Common myeloid progenitor, CD34-positive (primary cell): ENCODE data around the gene PRKAR1A.
"Not testable (repeated sequence)": the region's sequence is repeated elsewhere in the genome, so short reads cannot be mapped to it uniquely, and the experiment has no call there.

Source experiments
- CTCF ChIA-PET: fragments of 350-600 bp; sonication (Branson Sonifier 250); formaldehyde crosslinking; loops from one replicate; lab custom pipeline; 2021; ENCODE audit warnings: antibody characterized with exemption; lab: Charles Lee
- POLR2A ChIA-PET: fragments of 350-600 bp; sonication (Branson Sonifier 250); formaldehyde crosslinking; loops from one replicate; lab custom pipeline; 2021; ENCODE audit warnings: antibody characterized with exemption; lab: Charles Lee
- DNase-seq, 3 donors: peaks; one replicate each; pipeline versions ENCODE4 v3.0.0 to v3.0.0-alpha.2; 2013
- H3K27ac ChIP-seq, 2 experiments: 1 replicate in 1 of 2; 2 replicates in 1 of 2; pipeline ENCODE4 v1.7.0; 2013; ENCODE audit warnings: inconsistent platforms in 2 of 2, low read length in 2 of 2, mild to moderate bottlenecking in 2 of 2, low read depth in 1 of 2, moderate library complexity in 1 of 2; ENCODE audit not compliant: severe bottlenecking in 2 of 2, insufficient read depth in 1 of 2, poor library complexity in 1 of 2
- H3K27me3 ChIP-seq, 5 experiments: replicated peaks in 2 of 5; 1 replicate in 3 of 5; 2 replicates in 2 of 5; pipeline versions ENCODE4 v1.6.1 to v1.7.0; 2013; ENCODE audit warnings: low read length in 4 of 5, mild to moderate bottlenecking in 2 of 5, moderate library complexity in 2 of 5, inconsistent platforms in 1 of 5; ENCODE audit not compliant: insufficient read depth in 5 of 5, control insufficient read depth in 4 of 5
- H3K36me3 ChIP-seq, 4 experiments: 1 replicate in 2 of 4; 2 replicates in 2 of 4; pipeline versions ENCODE4 v1.6.1 to v1.7.0; 2013; ENCODE audit warnings: low read length in 3 of 4, control low read depth in 1 of 4, mild to moderate bottlenecking in 1 of 4; ENCODE audit not compliant: control insufficient read depth in 4 of 4, insufficient read depth in 4 of 4
- H3K4me1 ChIP-seq, 4 experiments: 1 replicate in 3 of 4; 2 replicates in 1 of 4; pipeline versions ENCODE4 v1.6.1 to v1.7.1; 2013; ENCODE audit warnings: low read length in 3 of 4, mild to moderate bottlenecking in 3 of 4, control low read depth in 1 of 4, inconsistent platforms in 1 of 4, moderate library complexity in 1 of 4; ENCODE audit not compliant: control insufficient read depth in 4 of 4, insufficient read depth in 4 of 4; ENCODE audit errors: control extremely low read depth in 1 of 4
- H3K4me3 ChIP-seq, 7 experiments: 1 replicate in 4 of 7; 2 replicates in 3 of 7; pipeline versions ENCODE4 v1.5.1 to v1.7.0; 2013; ENCODE audit warnings: mild to moderate bottlenecking in 7 of 7, low read length in 6 of 7, moderate library complexity in 6 of 7, inconsistent platforms in 2 of 7, low read depth in 2 of 7, control low read depth in 1 of 7; ENCODE audit not compliant: insufficient read depth in 4 of 7, control insufficient read depth in 1 of 7; ENCODE audit errors: extremely low read depth in 1 of 7
- H3K9me3 ChIP-seq, 5 experiments: 1 replicate in 4 of 5; 2 replicates in 1 of 5; pipeline versions ENCODE4 v1.6.1 to v1.7.1; 2013; ENCODE audit warnings: low read length in 4 of 5, mild to moderate bottlenecking in 2 of 5, inconsistent platforms in 1 of 5, low read depth in 1 of 5, moderate library complexity in 1 of 5; ENCODE audit not compliant: control insufficient read depth in 4 of 5, insufficient read depth in 2 of 5; ENCODE audit errors: control extremely low read depth in 1 of 5
- WGBS: methylation state at CpG from one replicate; pipeline ENCODE4 v1.1.5; 2013; ENCODE audit not compliant: insufficient coverage; 5-methylcytosine and 5-hydroxymethylcytosine counted together

Gene PRKAR1A

GRCh38 chr17:68582867-68583266 lies 70.6 kb downstream of the PRKAR1A start:
- H3K36me3 ChIP-seq, POLR2A ChIA-PET, H3K9me3 ChIP-seq, H3K4me1 ChIP-seq, H3K27me3 ChIP-seq, DNase-seq, CTCF ChIA-PET, H3K4me3 ChIP-seq, H3K27ac ChIP-seq: not testable (repeated sequence)
- 100% methylated on average over 1 of the region's 6 CpGs for WGBS

DNA sequence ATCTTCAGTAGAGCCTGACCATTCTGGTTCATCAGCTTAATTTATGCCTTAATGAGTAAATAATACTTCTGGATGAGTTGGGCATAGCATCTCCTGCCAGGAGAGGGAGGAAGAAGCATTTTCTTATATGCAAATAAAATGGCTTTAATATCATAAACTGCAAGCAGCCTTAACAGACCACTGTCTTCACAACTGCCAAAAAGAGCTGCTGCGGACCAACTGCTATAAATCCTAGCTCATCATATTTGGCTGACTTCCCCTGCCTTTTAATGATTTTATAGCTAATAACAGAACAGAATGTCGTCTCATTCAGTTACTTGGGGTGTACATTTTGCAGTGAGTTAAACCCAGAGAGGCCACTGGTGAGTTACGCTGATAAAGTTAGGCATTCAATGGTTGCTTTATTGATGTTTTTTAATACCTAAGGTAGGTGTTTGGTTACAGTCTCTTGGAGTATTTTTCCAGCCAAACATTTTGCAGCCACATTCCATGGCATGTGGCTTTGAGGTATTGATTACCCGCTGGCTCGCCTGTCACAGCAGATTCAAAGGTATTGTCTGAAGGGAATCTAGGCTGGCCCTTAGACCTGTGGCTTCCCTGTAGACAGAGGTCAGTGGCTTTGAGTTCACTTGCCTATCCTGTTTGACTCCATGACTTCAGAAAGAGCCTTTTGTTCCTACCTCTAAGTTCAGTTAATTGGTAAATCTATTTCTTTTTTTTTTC lies 72.5 kb downstream of the PRKAR1A start:
- Histone ChIP-seq H3K27ac (no peak overlapping the region), H3K4me3 (no peak overlapping the region), H3K9me3 (peaks cover 0 to 6% (median 0%) of the 10 kb centered on the region in 5 experiments), H3K4me1 (no peaks in the 10 kb centered on the region), H3K27me3 (peaks cover 0 to 3% (median 0%) of the 10 kb centered on the region in 5 experiments), H3K36me3 (no peaks in the 10 kb centered on the region)
- no peak for DNase-seq
- ChIA-PET CTCF (no interaction called here), POLR2A (no interaction called here)
- WGBS = 92% methylated on average over 5 of the region's 5 CpGs

DNA sequence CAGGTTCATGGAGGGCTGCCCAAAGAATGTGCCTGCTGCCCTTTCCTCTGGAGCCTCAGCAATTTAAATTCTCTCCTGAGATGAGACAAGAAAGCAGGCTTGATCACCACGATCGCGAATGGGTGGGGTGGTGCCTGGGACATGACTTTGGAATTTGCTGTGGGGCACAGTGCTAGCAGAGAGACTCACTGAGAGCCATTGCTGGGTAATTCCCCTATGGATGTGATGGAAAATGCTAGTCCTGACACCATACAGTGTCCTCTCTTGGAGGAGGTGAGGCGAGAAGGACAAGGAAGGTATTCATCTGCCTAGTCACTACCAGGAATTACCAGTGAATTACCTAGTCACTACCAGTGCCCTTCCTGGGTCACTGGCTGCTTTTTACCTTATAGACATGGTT lies 73.4 kb downstream of the PRKAR1A start:
- H3K9me3 ChIP-seq = peaks cover 0 to 6% (median 0%) of the 10 kb centered on the region in 5 experiments
- no peak overlapping the region for H3K27ac ChIP-seq
- no peaks in the 10 kb centered on the region for H3K4me1 ChIP-seq
- ChIA-PET CTCF (no interaction called here), POLR2A (no interaction called here)
- no peaks in the 10 kb centered on the region for H3K36me3 ChIP-seq
- H3K4me3 ChIP-seq = no peak overlapping the region
- DNase-seq = no peak
- H3K27me3 ChIP-seq = peaks cover 0 to 3% (median 0%) of the 10 kb centered on the region in 5 experiments
- 98% methylated on average over 4 of the region's 4 CpGs for WGBS

- H3K4me1 ChIP-seq = no peaks in the 10 kb centered on the region
- 97% methylated on average over 4 of the region's 5 CpGs for WGBS
- H3K4me3 ChIP-seq = no peak overlapping the region
- no peaks in the 10 kb centered on the region for H3K36me3 ChIP-seq
- H3K27ac ChIP-seq = no peak overlapping the region
- peaks cover 0 to 6% (median 0%) of the 10 kb centered on the region in 5 experiments for H3K9me3 ChIP-seq
- peaks cover 0 to 4% (median 3%) of the 10 kb centered on the region in 5 experiments for H3K27me3 ChIP-seq
- ChIA-PET CTCF (no interaction called here), POLR2A (no interaction called here)
- DNase-seq = no peak
These were observed 74.8 kb downstream of the PRKAR1A start for GRCh38 chr17:68587026-68587425.

DNA sequence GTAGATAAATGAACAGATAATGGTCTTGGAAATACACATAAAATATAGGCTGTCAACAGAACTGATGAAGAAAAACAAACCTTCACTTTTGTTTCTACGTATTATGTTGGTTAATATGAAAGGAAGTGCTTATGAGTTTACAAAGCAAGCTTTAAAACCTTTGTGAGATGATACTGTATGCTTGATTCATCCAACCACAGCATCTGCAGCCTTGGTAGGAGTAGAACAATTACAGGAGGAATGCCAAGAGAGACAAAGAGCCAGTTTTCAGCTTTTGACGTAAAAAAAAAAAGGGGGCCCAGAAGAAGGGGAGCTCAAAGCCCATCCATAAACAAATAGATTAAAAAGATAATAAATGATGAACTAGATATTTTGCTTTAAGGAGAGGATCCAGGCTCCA lies 75.6 kb downstream of the PRKAR1A start:
- H3K27me3 ChIP-seq = peaks cover 0 to 9% (median 4%) of the 10 kb centered on the region in 5 experiments
- CTCF ChIA-PET = no interaction called here
- H3K9me3 ChIP-seq = peaks cover 0 to 6% (median 0%) of the 10 kb centered on the region in 5 experiments
- POLR2A ChIA-PET = no interaction called here
- no peaks in the 10 kb centered on the region for H3K4me1 ChIP-seq
- no peak overlapping the region for H3K4me3 ChIP-seq
- DNase-seq = no peak
- WGBS = 100% methylated on average over 1 of the region's 2 CpGs
- H3K36me3 ChIP-seq = no peaks in the 10 kb centered on the region
- no peak overlapping the region for H3K27ac ChIP-seq

- Histone ChIP-seq H3K4me3 (no peak overlapping the region), H3K9me3 (peaks cover 0 to 6% (median 0%) of the 10 kb centered on the region in 5 experiments), H3K4me1 (no peaks in the 10 kb centered on the region), H3K27me3 (peaks cover 0 to 13% (median 6%) of the 10 kb centered on the region in 5 experiments), H3K36me3 (no peaks in the 10 kb centered on the region), H3K27ac (no peak overlapping the region)
- POLR2A ChIA-PET = no interaction called here
- DNase-seq = no peak
- CTCF ChIA-PET = no interaction called here
- 91% methylated on average over 1 of the region's 1 CpG for WGBS
These were observed 76.1 kb downstream of the PRKAR1A start for GRCh38 chr17:68588362-68588761.

DNA sequence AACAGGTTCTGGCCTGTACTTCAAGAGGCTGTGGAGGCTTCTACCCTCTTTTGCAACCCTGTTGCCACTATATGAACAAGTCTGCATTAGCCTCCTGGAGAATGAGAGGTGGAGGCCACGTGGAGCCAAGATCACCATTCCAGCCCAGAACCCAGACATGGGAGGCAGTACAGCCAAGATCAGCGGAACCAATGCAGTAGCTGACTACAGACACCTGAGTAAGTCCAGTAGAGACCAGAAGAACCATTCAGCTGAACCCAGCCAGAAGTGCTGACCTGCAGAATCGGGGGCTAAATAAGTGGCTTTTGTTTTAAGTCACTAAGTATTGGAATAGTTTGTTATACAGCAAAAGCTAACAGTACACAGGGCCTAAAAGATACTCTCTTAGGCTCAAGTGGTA lies 76.9 kb downstream of the PRKAR1A start:
- CTCF ChIA-PET = no interaction called here

More for the DNA sequence above, 76.9 kb downstream of the PRKAR1A start:
- H3K4me3 ChIP-seq = no peak overlapping the region
- POLR2A ChIA-PET = no interaction called here
- H3K36me3 ChIP-seq = no peaks in the 10 kb centered on the region
- DNase-seq = no peak
- H3K27me3 ChIP-seq = peaks cover 0 to 13% (median 6%) of the 10 kb centered on the region in 5 experiments
- peaks cover 0 to 6% (median 0%) of the 10 kb centered on the region in 5 experiments for H3K9me3 ChIP-seq
- WGBS = 95% methylated on average over 3 of the region's 3 CpGs
- no peak overlapping the region for H3K27ac ChIP-seq
- H3K4me1 ChIP-seq = no peaks in the 10 kb centered on the region
